ENCODE measurements around the gene TSKS.
A peak's percentile ranks its signal among the peaks of the same experiment; 100 is the strongest.

TSKS gene

DNA sequence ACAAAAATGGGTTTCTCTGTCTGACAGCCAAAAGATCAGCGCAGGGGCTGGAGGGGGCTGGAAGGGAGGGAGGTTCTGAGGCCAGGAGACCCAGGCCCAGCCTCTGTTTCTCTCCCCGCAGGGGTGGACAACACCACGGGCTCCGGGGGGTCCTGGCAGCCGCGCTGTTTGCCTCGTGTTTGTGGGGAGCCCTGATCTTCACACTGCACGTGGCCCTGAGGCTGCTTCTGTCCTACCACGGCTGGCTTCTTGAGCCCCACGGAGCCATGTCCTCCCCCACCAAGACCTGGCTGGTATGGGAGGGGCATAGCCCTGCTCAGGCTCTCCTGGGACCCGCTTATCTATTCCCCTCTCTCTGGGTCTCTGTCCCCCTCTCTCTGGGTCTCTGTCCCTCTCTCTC lies 62.5 kb downstream of the TSKS start:
- TF ChIP-seq CTCF (IDR thresholded peaks at IDR 0.05) (no peak), ZFX (IDR thresholded peaks at IDR 0.05; ENCODE audit: borderline replicate concordance) (no peak)
- H3K27ac ChIP-seq = no peak overlapping the region

GRCh38 chr19:49699364-49699763 lies 63.7 kb downstream of the TSKS start:
- H3K27ac ChIP-seq = no peak overlapping the region
- TF ChIP-seq CTCF (IDR thresholded peaks at IDR 0.05) (no peak), ZFX (IDR thresholded peaks at IDR 0.05; ENCODE audit: borderline replicate concordance) (no peak)

- no peak for TF ChIP-seq CTCF (IDR thresholded peaks at IDR 0.05)
- TF ChIP-seq ZFX (IDR thresholded peaks at IDR 0.05; ENCODE audit: borderline replicate concordance) = no peak
- H3K27ac ChIP-seq = no peak overlapping the region
Measured at GRCh38 chr19:49696865-49697264, 66.2 kb downstream of the TSKS start.

DNA sequence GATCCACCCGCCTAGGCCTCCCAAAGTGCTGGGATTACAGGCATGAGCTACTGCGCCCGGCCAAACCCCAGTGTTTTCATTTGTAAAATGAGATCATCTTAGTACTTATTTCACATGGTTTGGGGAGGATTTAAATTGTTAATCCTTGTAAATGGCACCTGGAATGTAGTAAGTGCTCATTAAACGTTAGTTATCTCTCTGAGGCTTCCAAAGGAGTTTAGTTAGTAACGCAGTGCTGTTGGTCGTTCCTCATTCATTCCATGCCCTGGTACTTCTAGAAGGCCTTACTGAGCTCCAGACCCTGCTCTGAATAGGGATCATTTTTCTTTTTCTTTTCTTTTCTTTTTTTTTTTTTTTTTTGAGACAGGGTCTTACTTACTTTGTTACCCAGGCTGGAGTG lies 67.0 kb downstream of the TSKS start:
- no peak overlapping the region for H3K27ac ChIP-seq
- no peak for TF ChIP-seq ZFX (IDR thresholded peaks at IDR 0.05; ENCODE audit: borderline replicate concordance)
- TF ChIP-seq CTCF (IDR thresholded peaks at IDR 0.05) = no peak

DNA sequence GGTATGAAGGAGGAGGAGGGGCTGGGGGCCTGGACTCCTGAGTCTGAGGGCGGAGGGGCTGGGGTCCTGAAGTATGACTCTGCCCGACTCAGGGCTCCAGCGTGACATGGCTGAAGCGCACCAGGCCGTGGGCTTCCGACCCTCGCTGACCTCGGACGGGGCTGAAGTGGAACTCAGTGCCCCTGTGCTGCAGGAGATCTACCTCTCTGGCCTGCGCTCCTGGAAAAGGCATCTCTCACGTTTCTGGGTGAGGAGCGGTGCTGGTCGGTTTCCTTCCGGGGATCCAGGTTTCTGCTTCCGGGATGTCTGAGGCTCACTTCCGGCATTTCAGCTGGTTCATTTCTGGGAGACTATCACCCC lies 71.0 kb downstream of the TSKS start:
- no peak overlapping the region for H3K27ac ChIP-seq
- TF ChIP-seq CTCF (IDR thresholded peaks at IDR 0.05) (no peak), ZFX (IDR thresholded peaks at IDR 0.05; ENCODE audit: borderline replicate concordance) (no peak)

- no peak for TF ChIP-seq CTCF (IDR thresholded peaks at IDR 0.05)
- TF ChIP-seq ZFX (IDR thresholded peaks at IDR 0.05; ENCODE audit: borderline replicate concordance) = no peak
- peak overlapping the region; percentile 87 for H3K27ac ChIP-seq
Measured at GRCh38 chr19:49691243-49692146, 71.6 kb downstream of the TSKS start.

DNA sequence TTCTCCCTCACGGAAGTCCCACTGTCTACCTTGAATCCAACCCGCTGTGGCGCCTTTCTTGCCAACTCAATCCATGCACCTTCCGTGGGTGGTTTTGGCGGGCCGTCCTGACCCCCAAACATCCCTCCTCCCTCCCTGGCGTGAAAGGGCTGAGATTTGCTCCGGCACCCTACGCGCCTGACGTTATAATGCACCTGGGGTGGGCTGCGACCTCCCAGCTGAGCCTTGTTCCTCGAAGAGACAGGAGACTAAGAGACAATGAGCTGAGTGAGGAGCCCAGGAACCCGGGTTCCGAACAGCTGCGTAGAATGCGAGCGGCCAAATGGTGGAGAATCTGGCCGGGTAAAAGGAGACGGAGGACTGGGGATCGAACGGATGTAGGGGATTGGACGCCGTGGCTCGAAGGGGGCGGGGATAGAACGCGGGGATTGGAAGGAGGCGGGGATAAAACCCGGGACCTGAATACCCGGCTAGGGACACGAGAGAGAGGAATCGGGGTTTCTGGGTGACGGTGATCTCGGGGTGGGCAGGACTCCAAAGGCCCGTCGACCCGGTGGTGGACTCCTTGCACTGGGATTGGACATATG lies 72.4 kb downstream of the TSKS start, which contains the start of gene CPT1C:
Gene CPT1C, plus strand, starts transcription at position 461 of the 587 bp plus-strand sequence. CDS start 1,137 bp downstream, outside the sequence.
- H3K27ac ChIP-seq = peak within 1 kb of the TSS; percentile 87
- TF ChIP-seq ZFX (IDR thresholded peaks at IDR 0.05; ENCODE audit: borderline replicate concordance) (no peak), CTCF (IDR thresholded peaks at IDR 0.05) (no peak)
